ENCODE results near the gene GALNT8.

GALNT8 gene

DNA sequence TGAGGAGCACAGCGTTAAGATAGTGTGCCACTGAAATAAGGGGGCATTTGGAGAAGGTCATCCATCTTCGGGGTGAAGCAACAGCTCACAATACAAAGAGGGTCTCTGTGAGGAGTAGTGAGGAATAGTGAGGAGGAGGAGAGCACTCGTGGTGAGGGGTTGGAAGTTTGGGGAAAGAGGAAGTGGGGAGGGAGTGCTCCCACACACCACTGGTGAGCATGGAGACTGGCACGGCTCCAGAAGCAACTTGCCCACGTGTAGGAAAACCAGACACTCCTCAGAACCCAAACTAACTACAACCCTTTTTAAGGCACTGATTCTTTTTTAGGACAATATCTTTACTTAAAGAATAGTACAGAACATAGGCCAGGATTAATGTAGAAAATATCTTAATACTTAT lies 48.9 kb downstream of the GALNT8 start:
- DNase-seq (ENCODE audit: low spot score): no peak
- TF ChIP-seq, protein P1, sequence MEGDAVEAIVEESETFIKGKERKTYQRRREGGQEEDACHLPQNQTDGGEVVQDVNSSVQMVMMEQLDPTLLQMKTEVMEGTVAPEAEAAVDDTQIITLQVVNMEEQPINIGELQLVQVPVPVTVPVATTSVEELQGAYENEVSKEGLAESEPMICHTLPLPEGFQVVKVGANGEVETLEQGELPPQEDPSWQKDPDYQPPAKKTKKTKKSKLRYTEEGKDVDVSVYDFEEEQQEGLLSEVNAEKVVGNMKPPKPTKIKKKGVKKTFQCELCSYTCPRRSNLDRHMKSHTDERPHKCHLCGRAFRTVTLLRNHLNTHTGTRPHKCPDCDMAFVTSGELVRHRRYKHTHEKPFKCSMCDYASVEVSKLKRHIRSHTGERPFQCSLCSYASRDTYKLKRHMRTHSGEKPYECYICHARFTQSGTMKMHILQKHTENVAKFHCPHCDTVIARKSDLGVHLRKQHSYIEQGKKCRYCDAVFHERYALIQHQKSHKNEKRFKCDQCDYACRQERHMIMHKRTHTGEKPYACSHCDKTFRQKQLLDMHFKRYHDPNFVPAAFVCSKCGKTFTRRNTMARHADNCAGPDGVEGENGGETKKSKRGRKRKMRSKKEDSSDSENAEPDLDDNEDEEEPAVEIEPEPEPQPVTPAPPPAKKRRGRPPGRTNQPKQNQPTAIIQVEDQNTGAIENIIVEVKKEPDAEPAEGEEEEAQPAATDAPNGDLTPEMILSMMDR (IDR thresholded peaks at IDR 0.05; ENCODE audit: extremely low read depth, missing control alignments): no peak

DNA sequence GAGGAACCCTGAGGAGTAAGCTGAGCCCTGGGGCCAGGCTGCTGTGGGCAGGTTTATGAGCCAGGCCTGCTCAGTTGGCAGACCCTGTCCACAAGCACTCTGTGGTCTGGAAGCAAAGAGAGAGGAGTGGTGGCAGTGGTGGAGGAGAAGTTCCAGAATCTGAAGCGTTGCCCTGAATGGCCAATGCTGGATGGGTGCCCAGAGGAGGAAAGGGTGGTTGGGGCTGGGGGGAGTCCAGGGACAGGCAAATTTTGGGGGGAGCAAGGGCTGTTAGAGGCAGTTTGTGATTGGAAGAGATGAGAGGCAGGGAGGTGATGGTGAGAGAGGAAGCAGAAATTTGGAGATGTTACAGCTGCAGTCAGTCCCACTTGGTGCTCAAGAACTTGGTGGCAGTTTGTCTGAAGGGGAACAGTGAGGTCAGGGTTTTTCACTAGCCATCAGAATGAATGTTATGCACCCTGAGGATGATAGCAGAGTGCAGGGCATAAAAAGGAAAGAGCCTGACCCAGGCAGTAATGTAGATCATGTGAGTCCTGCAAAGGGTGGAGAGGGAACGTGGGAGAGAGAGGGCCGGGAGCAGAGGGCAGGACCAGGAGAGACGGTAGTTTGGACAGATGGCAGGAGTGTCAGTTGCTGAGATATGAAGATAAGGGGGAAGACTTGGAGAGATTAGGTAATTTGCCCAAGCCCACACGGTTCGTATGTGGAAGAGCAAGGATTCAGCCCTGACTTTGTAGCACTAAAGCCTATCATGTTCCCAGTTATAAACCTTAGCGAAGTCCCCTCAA lies 51.2 kb downstream of the GALNT8 start:
- DNase-seq (ENCODE audit: low spot score): no peak
- TF ChIP-seq, protein P1 (IDR thresholded peaks at IDR 0.05; ENCODE audit: extremely low read depth, missing control alignments): no peak

DNA sequence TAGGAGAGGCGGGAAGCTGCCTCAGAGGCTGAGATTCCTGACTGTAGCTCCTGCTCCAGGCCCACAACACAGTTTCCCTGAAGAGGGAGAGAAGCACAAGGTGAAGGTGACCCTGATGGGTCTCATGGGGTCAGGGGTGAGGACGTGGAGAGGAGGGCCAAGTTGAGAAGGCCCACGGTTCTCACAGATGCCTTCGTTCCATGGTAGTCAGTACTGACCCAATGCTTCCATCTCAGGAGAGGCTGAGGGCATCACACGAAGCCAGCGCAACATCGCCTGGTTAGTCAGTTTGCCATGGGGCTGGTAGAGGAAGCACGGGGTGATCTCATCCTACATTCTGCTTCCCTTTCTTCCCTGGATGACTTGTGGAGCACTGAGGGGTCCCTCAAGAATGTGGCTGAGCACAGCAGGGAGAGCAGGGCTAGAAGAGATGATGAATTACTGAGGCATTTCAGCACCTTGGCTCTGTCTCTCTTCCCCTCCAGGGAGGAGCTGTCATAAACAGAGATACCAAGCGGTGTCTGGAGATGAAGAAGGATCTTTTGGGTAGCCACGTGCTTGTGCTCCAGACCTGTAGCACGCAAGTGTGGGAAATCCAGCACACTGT lies 51.9 kb downstream of the GALNT8 start:
- no peak for DNase-seq (ENCODE audit: low spot score)
- TF ChIP-seq, protein P1 (IDR thresholded peaks at IDR 0.05; ENCODE audit: extremely low read depth, missing control alignments): no peak

DNA sequence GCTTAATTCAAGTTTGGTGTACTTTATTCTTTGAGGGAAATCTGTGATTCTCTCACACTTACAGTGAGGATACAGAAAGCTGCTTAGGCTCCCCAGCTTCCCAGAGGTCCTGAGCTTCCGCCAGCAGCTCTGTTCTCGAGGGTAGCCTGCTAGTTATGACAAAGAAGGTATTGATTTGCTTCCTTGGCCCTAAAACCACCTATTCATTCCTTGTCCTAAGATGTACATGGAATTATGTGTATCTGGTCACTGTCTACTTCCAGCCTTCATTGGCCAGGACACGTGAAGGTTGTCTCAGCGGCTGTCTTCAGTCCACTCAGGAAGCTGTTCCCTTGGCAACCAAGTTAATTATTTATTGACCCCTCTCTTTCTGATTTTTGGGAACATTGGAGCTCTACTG lies 55.7 kb downstream of the GALNT8 start:
- DNase-seq (ENCODE audit: low spot score): no peak
- TF ChIP-seq, protein P1 (IDR thresholded peaks at IDR 0.05; ENCODE audit: extremely low read depth, missing control alignments): no peak

DNA sequence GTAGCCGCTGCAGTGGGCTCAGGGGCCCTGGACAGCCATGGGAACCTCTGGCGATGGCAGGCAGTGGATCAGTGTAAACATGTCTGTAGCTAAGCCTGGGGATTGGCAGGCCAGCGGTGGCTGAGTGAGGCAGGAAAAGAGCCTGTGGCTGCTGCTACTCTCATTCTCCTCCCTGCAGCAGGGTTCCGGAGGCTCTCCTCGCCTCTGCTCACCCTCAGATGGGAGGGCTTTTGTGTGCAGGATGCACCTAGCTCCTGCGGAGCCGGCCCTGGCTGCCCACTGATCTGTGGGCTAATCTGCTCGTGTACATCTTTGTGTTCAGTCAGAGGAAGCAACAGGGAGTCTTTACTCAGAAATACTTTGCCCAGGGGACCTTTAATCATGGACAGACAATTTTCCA lies 59.5 kb downstream of the GALNT8 start:
- TF ChIP-seq, protein P1 (IDR thresholded peaks at IDR 0.05; ENCODE audit: extremely low read depth, missing control alignments): no peak
- no peak for DNase-seq (ENCODE audit: low spot score)

DNA sequence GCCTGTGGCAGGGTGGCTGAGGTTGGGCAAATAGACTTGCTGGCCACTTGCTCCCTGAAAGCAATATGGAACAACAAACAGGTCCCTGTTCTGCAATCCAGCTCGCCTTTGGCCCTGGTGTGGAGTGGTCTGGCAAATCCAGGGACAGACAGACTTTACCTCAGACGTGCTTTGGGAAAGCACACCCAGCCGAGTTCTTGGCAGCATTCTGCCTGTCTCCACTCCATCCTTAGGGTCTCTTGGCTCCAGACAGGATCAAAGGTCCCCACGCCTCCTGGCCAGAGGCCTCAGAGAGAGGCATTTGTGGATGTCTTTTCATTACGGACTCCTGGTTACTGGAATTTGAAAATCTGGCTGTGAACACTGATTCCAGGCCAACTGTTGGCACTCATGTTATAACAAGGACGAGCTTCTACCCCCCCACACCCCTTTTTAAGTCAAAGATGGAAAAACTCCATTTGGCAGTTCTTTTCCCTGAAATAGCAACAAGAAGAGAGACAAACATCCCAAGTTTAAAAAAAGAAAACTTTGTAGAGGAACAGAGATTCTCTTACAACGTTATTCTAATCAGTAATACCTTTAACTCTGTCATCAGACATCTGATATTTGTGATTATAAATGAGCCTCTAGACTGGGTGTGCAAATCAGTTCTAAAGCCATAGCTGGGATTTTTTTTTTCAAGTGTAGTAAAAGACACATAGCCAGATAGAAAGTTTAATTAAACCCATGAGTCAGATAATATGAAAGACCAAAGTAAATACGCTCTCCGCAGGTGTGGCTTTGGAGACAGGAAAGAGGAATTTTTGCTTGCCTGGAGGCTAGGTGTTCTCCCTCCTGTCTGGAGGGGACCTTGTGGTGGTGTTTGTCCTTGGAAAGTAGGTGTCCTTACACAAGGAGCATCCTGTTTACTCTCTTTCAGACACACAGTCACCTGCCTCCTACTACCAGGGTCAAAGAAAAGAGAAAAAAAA lies 60.7 kb downstream of the GALNT8 start:
- no peak for DNase-seq (ENCODE audit: low spot score)
- TF ChIP-seq, protein P1 (IDR thresholded peaks at IDR 0.05; ENCODE audit: extremely low read depth, missing control alignments): no peak
